HepG2 (cell line): Measurements from ENCODE around the gene COBLL1. TPM values are rescaled to one million over a fixed set of nuclear protein-coding genes. Genes with fewer than 3 reads are reported as not detected.
"Not testable (repeated sequence)": the region's sequence is repeated elsewhere in the genome, so short reads cannot be mapped to it uniquely, and the experiment has no call there.

Experiments used
- ATAC-seq: fragments of 200-7000 bp; cut with Tn5 transposase; 3 replicates; pipeline ENCODE4 v1.9.1; 2020; ENCODE audit warnings: mild to moderate bottlenecking, moderate library complexity
- BruUV-seq: library from RNA; stranded (reverse); fragments of 400-500 nt; replicated peaks from 2 replicates; lab custom pipeline; 2021; lab: Mats Ljungman, UMichigan
- CTCF ChIA-PET: fragments of 300-600 bp; formaldehyde crosslinking; extraction: SDS; loops from one replicate; lab custom pipeline; 2021; ENCODE audit warnings: low total read pairs, inconsistent platforms, low intra/inter-chr PET ratio; lab: Yijun Ruan, JAX
- POLR2A ChIA-PET: fragments of 350-600 bp; sonication (Branson Sonifier 250); formaldehyde crosslinking; loops from one replicate; lab custom pipeline; 2020; ENCODE audit warnings: antibody characterized with exemption, inconsistent platforms; lab: Yijun Ruan, JAX
- DNase-seq: peaks from one replicate; pipeline ENCODE4 v3.0.0-alpha.2; 2015; ENCODE audit warnings: low spot score
- FAIRE-seq: peaks from 3 replicates; lab custom pipeline; 2011; peaks lifted over from hg19 to GRCh38; lab: Jason Lieb, UNC
- H2AFZ ChIP-seq: one replicate; pipeline ENCODE4 v1.6.1; 2011; ENCODE audit warnings: low read length, inconsistent platforms
- H3K27ac ChIP-seq: fragments of 300-600 bp; 3 replicates; pipeline ENCODE4 v1.8.0; 2011; ENCODE audit warnings: mixed run types, mild to moderate bottlenecking, mixed read lengths, low read length, inconsistent platforms; ENCODE audit not compliant: insufficient read depth; ENCODE audit errors: extremely low read length
- H3K27me3 ChIP-seq, 2 experiments: fragments of 200-600 bp in 1 of 2; 2 replicates in 1 of 2; 3 replicates in 1 of 2; pipeline versions ENCODE4 v1.6.0 to v1.8.0; 2011; ENCODE audit warnings: low read length in 2 of 2, mild to moderate bottlenecking in 2 of 2, moderate library complexity in 2 of 2, inconsistent platforms in 1 of 2; ENCODE audit not compliant: insufficient read depth in 2 of 2, control insufficient read depth in 1 of 2
- H3K36me3 ChIP-seq, 2 experiments: fragments of 200-600 bp in 1 of 2; replicated peaks in 1 of 2; 2 replicates in 1 of 2; 3 replicates in 1 of 2; pipeline versions ENCODE4 v1.5.1 to v1.8.0; 2011; ENCODE audit warnings: low read length in 2 of 2, inconsistent platforms in 1 of 2; ENCODE audit not compliant: insufficient read depth in 2 of 2, control insufficient read depth in 1 of 2
- H3K4me1 ChIP-seq: 2 replicates; pipeline ENCODE4 v1.5.1; 2012; ENCODE audit warnings: low read length, inconsistent platforms; ENCODE audit not compliant: insufficient read depth
- H3K4me2 ChIP-seq: 2 replicates; pipeline ENCODE4 v1.6.0; 2011; ENCODE audit warnings: low read depth, low read length, inconsistent platforms
- H3K4me3 ChIP-seq, 3 experiments: fragments of 200-600 bp in 1 of 3; sonication (generic), shearing (Covaris generic) in 1 of 3; replicated peaks in 1 of 3; 2 replicates each; pipeline ENCODE4 v1.5.1; 2011 to 2016; ENCODE audit warnings: low read length in 3 of 3, inconsistent platforms in 2 of 3, low read depth in 2 of 3, mild to moderate bottlenecking in 2 of 3, control low read depth in 1 of 3, mixed read lengths in 1 of 3; ENCODE audit not compliant: insufficient read depth in 1 of 3
- H3K79me2 ChIP-seq: one replicate; pipeline ENCODE4 v1.6.1; 2011; ENCODE audit warnings: low read length, inconsistent platforms; ENCODE audit not compliant: insufficient read depth
- H3K9ac ChIP-seq: 2 replicates; pipeline ENCODE4 v1.6.0; 2011; ENCODE audit warnings: mild to moderate bottlenecking, low read depth, low read length, inconsistent platforms; ENCODE audit not compliant: insufficient read depth
- H3K9me3 ChIP-seq: 2 replicates; pipeline ENCODE4 v1.5.1; 2012; ENCODE audit warnings: mild to moderate bottlenecking, low read length
- H4K20me1 ChIP-seq: 2 replicates; pipeline ENCODE4 v1.6.0; 2011; ENCODE audit warnings: inconsistent platforms, mild to moderate bottlenecking, low read length, moderate library complexity; ENCODE audit not compliant: insufficient read depth
- CEBPB ChIP-seq: IDR thresholded peaks from 2 replicates; pipeline ENCODE4 v1.6.1; 2011; ENCODE audit warnings: low read depth, low read length, improper control_type of control experiment, borderline replicate concordance
- RBM22 ChIP-seq: fragments of 200-400 bp; formaldehyde crosslinking; optimal IDR thresholded peaks from 2 replicates; pipeline ENCODE3; 2017; ENCODE audit warnings: mild to moderate bottlenecking, low read length, moderate library complexity
- ZBTB20 ChIP-seq: sonication (generic); formaldehyde crosslinking; IDR thresholded peaks from 2 replicates; pipeline ENCODE4 v1.8.1; 2023; ENCODE audit warnings: missing genetic modification reagents, low read depth, mild to moderate bottlenecking, borderline replicate concordance
- ZNF337 ChIP-seq: sonication (generic); formaldehyde crosslinking; IDR thresholded peaks from 2 replicates; pipeline ENCODE4 v1.5.1; 2020; ENCODE audit warnings: missing genetic modification reagents, low read depth, mild to moderate bottlenecking, borderline replicate concordance
- ZNF552 ChIP-seq: sonication (generic); formaldehyde crosslinking; IDR thresholded peaks from 2 replicates; pipeline ENCODE4 v1.9.0; 2022; ENCODE audit warnings: missing genetic modification reagents, mild to moderate bottlenecking, borderline replicate concordance
- WGBS: methylation state at CpG from one replicate; pipeline ENCODE4 v1.1.6; 2017; ENCODE audit warnings: low lambda C conversion rate; 5-methylcytosine and 5-hydroxymethylcytosine counted together
- in situ Hi-C: cut with HindIII; loops from 2 replicates; pipeline ENCODE4 v1.10.0; 2017; ENCODE audit warnings: low pct_unique_long_range_greater_than_20kb; ENCODE audit not compliant: extremely low pct_ligation_motif_present
- intact Hi-C: fragments of 100-400 bp; cut with micrococcal nuclease; formaldehyde crosslinking; loops from one replicate; pipeline ENCODE4 v1.10.0; 2022; ENCODE audit not compliant: unreplicated experiment
- polyA plus RNA-seq, 8 experiments: library from polyadenylated mRNA; depleted of rRNA in 3 of 8; stranded (reverse) in 7 of 8; unstranded in 1 of 8; fragments of >200 nt; fragmentation: Illumina TruSeq in 4 of 8; extraction: Trizol in 4 of 8; gene quantifications; 2 replicates each; pipeline versions ENCODE4 v1.2.1 to v1.2.3, GENCODE V29; 2011 to 2016; ENCODE audit warnings: low read depth in 4 of 8, missing spikeins in 1 of 8, mixed read lengths in 1 of 8; ENCODE audit not compliant: insufficient read depth in 1 of 8
- total RNA-seq, 5 experiments: library from RNA; depleted of rRNA; stranded (reverse); fragments of >200 nt; fragmentation: Illumina TruSeq; extraction: Trizol; gene quantifications; 2 replicates each; pipeline ENCODE4 v1.2.3, GENCODE V29; 2016; ENCODE audit warnings: low read depth in 1 of 5
- TF ChIP-seq, protein P1 (sequence below): sonication (generic); formaldehyde crosslinking; IDR thresholded peaks from 2 replicates; pipeline ENCODE4 v1.8.0; 2022; ENCODE audit warnings: mild to moderate bottlenecking, missing genetic modification reagents; ENCODE audit not compliant: insufficient replicate concordance

COBLL1 gene
- total and polyA plus RNA-seq, 2 of the 13 experiments (the other 11 are each of a cell fraction or from before 2014, with no cell fraction given): 32.6 to 86.8 TPM

GRCh38 chr2:164763431-164763830 lies 78.2 kb downstream of the COBLL1 start:
- H3K4me2 ChIP-seq: no peak overlapping the region
- no peak for FAIRE-seq
- intact Hi-C loops: no loop called here

DNA sequence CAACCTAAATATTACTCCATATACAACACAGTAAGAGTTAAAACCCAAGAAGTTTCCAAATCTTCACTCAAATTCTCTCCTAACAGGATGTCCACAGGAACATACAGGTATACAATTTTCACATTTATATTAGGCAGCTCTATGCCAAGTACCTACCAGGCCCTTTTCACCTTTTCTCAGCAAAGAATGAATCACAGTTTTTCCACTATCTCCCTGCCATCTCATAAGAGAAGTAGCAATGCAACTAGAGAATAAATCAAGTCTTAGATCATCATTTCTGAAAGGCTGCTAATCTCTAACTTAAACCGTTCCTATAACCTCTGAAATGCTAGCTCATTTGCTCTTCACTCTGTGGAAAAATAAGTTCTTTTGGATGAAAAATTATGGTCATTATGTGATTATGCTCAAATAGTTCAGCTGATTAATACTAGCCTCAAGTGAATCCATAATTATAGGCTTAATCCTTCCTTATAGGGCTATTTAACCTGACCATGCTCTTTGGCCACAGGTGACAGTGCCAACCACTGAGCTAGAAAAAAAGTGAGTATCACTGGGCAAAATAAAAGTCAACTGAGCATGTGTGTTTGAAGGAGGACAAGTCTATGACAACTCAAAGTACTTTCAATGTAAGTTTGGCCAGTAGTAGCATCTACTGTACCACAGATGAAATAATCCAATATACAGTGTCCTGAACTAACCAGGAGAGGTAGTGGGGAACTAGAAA lies 79.7 kb downstream of the COBLL1 start:
- no peak; the same call in 2 of the 3 replicates for ATAC-seq
- ChIA-PET POLR2A (no interaction called here), CTCF (no interaction called here)
- H3K27me3 ChIP-seq: no peaks in the 10 kb centered on the region
- no peak for DNase-seq
- no peak overlapping the region for H2AFZ ChIP-seq
- intact Hi-C loops: no loop called here
- H3K79me2 ChIP-seq: peaks cover 83% of the 10 kb centered on the region
- H3K9me3 ChIP-seq: no peaks in the 10 kb centered on the region
- no peak for FAIRE-seq
- 100% methylated on average over 1 of the region's 1 CpG for WGBS
- no peak overlapping the region for H3K4me3 ChIP-seq
- no peak overlapping the region for H3K9ac ChIP-seq
- TF ChIP-seq ZBTB20 (CRISPR knock-in tag) (no peak), RBM22 (peak; percentile 62), ZNF337 (CRISPR knock-in tag) (no peak)
- TF ChIP-seq, protein P1, sequence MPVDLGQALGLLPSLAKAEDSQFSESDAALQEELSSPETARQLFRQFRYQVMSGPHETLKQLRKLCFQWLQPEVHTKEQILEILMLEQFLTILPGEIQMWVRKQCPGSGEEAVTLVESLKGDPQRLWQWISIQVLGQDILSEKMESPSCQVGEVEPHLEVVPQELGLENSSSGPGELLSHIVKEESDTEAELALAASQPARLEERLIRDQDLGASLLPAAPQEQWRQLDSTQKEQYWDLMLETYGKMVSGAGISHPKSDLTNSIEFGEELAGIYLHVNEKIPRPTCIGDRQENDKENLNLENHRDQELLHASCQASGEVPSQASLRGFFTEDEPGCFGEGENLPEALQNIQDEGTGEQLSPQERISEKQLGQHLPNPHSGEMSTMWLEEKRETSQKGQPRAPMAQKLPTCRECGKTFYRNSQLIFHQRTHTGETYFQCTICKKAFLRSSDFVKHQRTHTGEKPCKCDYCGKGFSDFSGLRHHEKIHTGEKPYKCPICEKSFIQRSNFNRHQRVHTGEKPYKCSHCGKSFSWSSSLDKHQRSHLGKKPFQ: no peak
- TF ChIP-seq, all 625 proteins: peak for 1
- Histone ChIP-seq H4K20me1 (no peaks in the 10 kb centered on the region), H3K4me2 (no peak overlapping the region), H3K4me1 (peaks cover 41% of the 10 kb centered on the region), H3K27ac (no peak overlapping the region), H3K36me3 (no peaks in the 10 kb centered on the region; a peak in 1 of 5 replicates)
- in situ Hi-C loops: no loop called here
- no TSS peak for BruUV-seq

More at GRCh38 chr2:164763431-164763830, 78.2 kb downstream of the COBLL1 start:
- no peak for ATAC-seq
- CTCF ChIA-PET: no interaction called here
- Histone ChIP-seq H2AFZ (no peak overlapping the region), H3K27ac (no peak overlapping the region), H3K36me3 (no peaks in the 10 kb centered on the region; a peak in 1 of 5 replicates), H3K27me3 (no peaks in the 10 kb centered on the region), H3K9ac (no peak overlapping the region), H4K20me1 (no peaks in the 10 kb centered on the region), H3K79me2 (peaks cover 79% of the 10 kb centered on the region), H3K4me3 (no peak overlapping the region), H3K4me1 (peaks cover 41% of the 10 kb centered on the region), H3K9me3 (no peaks in the 10 kb centered on the region)
- POLR2A ChIA-PET: no interaction called here
- BruUV-seq: no TSS peak
- in situ Hi-C loops: no loop called here
- no peak for DNase-seq
- WGBS: 94% methylated on average over 5 of the region's 5 CpGs
- TF ChIP-seq ZNF552 (CRISPR knock-in tag) (no peak), CEBPB (peak; percentile 68; the same call in 1 of the 2 replicates)

DNA sequence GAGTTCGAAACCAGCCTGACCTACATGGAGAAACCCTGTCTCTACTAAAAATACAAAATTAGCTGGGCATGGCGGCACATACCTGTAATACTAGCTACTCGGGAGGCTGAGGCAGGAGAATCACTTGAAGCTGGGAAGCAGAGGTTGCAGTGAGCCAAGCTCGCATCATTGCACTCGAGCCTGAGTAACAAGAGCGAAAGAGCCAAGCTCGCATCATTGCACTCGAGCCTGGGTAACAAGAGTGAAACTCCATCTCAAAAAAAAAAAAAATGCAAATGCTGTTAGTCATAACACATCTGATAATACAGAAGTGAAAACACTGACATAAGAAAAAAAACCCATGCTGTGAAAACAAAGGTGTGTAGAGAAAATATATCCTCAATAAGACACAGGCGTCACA lies 80.4 kb downstream of the COBLL1 start:
- H4K20me1 ChIP-seq, H3K27ac ChIP-seq, H2AFZ ChIP-seq, ATAC-seq, H3K9me3 ChIP-seq, H3K4me3 ChIP-seq, H3K9ac ChIP-seq, H3K4me2 ChIP-seq, in situ Hi-C loops, H3K36me3 ChIP-seq, BruUV-seq, FAIRE-seq, CTCF ChIA-PET, POLR2A ChIA-PET, H3K27me3 ChIP-seq, intact Hi-C loops, DNase-seq: not testable (repeated sequence)
- WGBS: 98% methylated on average over 9 of the region's 9 CpGs
- Histone ChIP-seq H3K79me2 (peaks cover 83% of the 10 kb centered on the region), H3K4me1 (peaks cover 39% of the 10 kb centered on the region)
